HCT116 (cell line): ENCODE measurements around the gene PTMS.

Experiments
- CTCF ChIP-seq, 3 experiments: fragments of 200-600 bp in 1 of 3; sonication (generic) in 1 of 3; IDR thresholded peaks in 2 of 3; conservative IDR thresholded peaks in 1 of 3; 2 replicates each; pipeline ENCODE4 v1.5.1; 2012 to 2017; ENCODE audit warnings: low read depth in 2 of 3, low read length in 2 of 3, antibody characterized with exemption in 1 of 3, borderline replicate concordance in 1 of 3, control low read depth in 1 of 3, mild to moderate bottlenecking in 1 of 3, mixed read lengths in 1 of 3, mixed run types in 1 of 3, moderate library complexity in 1 of 3; ENCODE audit not compliant: insufficient read depth in 1 of 3
- EZH2 ChIP-seq: fragments of 200-600 bp; sonication (generic); IDR thresholded peaks from 2 replicates; pipeline ENCODE4 v1.6.1; 2017; ENCODE audit warnings: antibody characterized with exemption, mixed run types
- EZH2phosphoT487 ChIP-seq: fragments of 200-600 bp; IDR thresholded peaks from 2 replicates; pipeline ENCODE4 v1.6.1; 2018; ENCODE audit warnings: antibody characterized with exemption, borderline replicate concordance
- JUND ChIP-seq: IDR thresholded peaks from 2 replicates; pipeline ENCODE4 v1.6.1; 2012
- POLR2A ChIP-seq: IDR thresholded peaks from 2 replicates; pipeline ENCODE4 v1.7.0; 2011; ENCODE audit warnings: borderline replicate concordance; ENCODE audit not compliant: insufficient read depth, insufficient read length; ENCODE audit errors: extremely low read depth
- SIN3A ChIP-seq: IDR thresholded peaks from 2 replicates; pipeline ENCODE4 v1.6.1; 2012; ENCODE audit warnings: low read depth
- TCF7L2 ChIP-seq: IDR thresholded peaks from 2 replicates; pipeline ENCODE4 v1.7.0; 2011; ENCODE audit warnings: borderline replicate concordance, inconsistent platforms; ENCODE audit not compliant: insufficient read depth, insufficient read length; ENCODE audit errors: extremely low read depth
- YY1 ChIP-seq: IDR thresholded peaks from 2 replicates; pipeline ENCODE4 v1.6.1; 2011; ENCODE audit warnings: low read length, low read depth, moderate library complexity, mild to moderate bottlenecking; ENCODE audit not compliant: insufficient replicate concordance; ENCODE audit errors: extremely low read depth
- ZFX ChIP-seq: fragments of 450-650 bp; IDR thresholded peaks from 2 replicates; pipeline ENCODE4 v1.6.1; 2017
- ZNF274 ChIP-seq: fragments of 200-500 bp; sonication (Bioruptor generic); IDR thresholded peaks from 2 replicates; pipeline ENCODE4 v1.6.1; 2014; ENCODE audit warnings: mild to moderate bottlenecking, low read depth, low read length, inconsistent platforms
- TF ChIP-seq, protein P1 (sequence below): IDR thresholded peaks from 2 replicates; pipeline ENCODE4 v1.6.1; 2012
- TF ChIP-seq, protein P2 (sequence below): IDR thresholded peaks from 2 replicates; pipeline ENCODE4 v1.6.1; 2012

GRCh38 chr12:6736754-6737153 is 29.4 kb upstream of the PTMS start:
- no peak for TF ChIP-seq EZH2phosphoT487
- TF ChIP-seq CTCF (IDR thresholded peaks at IDR 0.05 in 2 of 3, conservative IDR thresholded peaks at IDR 0.05 in 1 of 3; ENCODE audit: borderline replicate concordance in 1 of 3, insufficient read depth in 1 of 3, low read depth in 2 of 3, low read length in 2 of 3): no peak
- TF ChIP-seq, protein P1, sequence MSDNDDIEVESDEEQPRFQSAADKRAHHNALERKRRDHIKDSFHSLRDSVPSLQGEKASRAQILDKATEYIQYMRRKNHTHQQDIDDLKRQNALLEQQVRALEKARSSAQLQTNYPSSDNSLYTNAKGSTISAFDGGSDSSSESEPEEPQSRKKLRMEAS: no peak
- TF ChIP-seq TCF7L2: no peak
- TF ChIP-seq ZNF274: no peak
- no peak for TF ChIP-seq POLR2A
- no peak for TF ChIP-seq YY1
- TF ChIP-seq SIN3A: no peak
- TF ChIP-seq, protein P2, sequence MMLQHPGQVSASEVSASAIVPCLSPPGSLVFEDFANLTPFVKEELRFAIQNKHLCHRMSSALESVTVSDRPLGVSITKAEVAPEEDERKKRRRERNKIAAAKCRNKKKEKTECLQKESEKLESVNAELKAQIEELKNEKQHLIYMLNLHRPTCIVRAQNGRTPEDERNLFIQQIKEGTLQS: no peak
- no peak for TF ChIP-seq JUND
- TF ChIP-seq EZH2: no peak
- no peak for TF ChIP-seq ZFX
